CD4-positive, alpha-beta T cell treated with Interleukin-21 for 1 hour (primary cell): ENCODE data around the gene MRPL40.
A peak's percentile ranks its signal among the peaks of the same experiment; 100 is the strongest.
"Not testable (repeated sequence)": the region's sequence is repeated elsewhere in the genome, so short reads cannot be mapped to it uniquely, and the experiment has no call there.

ENCODE experiments used
- DNase-seq: peaks from one replicate; pipeline ENCODE4 v3.0.0-alpha.2; 2020

Gene MRPL40

GRCh38 chr22:19442166-19442565 is 9.8 kb downstream of the MRPL40 start:
- DNase-seq: no peak

- no peak for DNase-seq
These were observed 11.3 kb downstream of the MRPL40 start for GRCh38 chr22:19443544-19444211.

- DNase-seq: not testable (repeated sequence)
These were observed 13.1 kb downstream of the MRPL40 start for GRCh38 chr22:19445279-19445982.

GRCh38 chr22:19446603-19447329 is 14.4 kb downstream of the MRPL40 start:
- no peak for DNase-seq

- DNase-seq: peak; percentile 96
These were observed 15.2 kb downstream of the MRPL40 start, which contains the start of gene C22orf39 for GRCh38 chr22:19447330-19448075. TSS of gene C22orf39 (minus strand) at chr22:19447711. CDS start at chr22:19447688, 23 bp downstream.

GRCh38 chr22:19448076-19448607 is 15.8 kb downstream of the MRPL40 start:
- DNase-seq: no peak

- no peak for DNase-seq
These were observed 16.5 kb downstream of the MRPL40 start for GRCh38 chr22:19448739-19449421.

GRCh38 chr22:19449422-19449767 is 17.1 kb downstream of the MRPL40 start:
- no peak for DNase-seq

- no peak for DNase-seq
These were observed 18.2 kb downstream of the MRPL40 start for GRCh38 chr22:19450363-19451175.

- no peak for DNase-seq
These were observed 19.2 kb downstream of the MRPL40 start for GRCh38 chr22:19451570-19451969.

- DNase-seq: no peak
These were observed 21.4 kb downstream of the MRPL40 start for GRCh38 chr22:19453718-19454117.

GRCh38 chr22:19454156-19454555 is 21.8 kb downstream of the MRPL40 start:
- no peak for DNase-seq

- no peak for DNase-seq
These were observed 22.7 kb downstream of the MRPL40 start for GRCh38 chr22:19455033-19455432.

- no peak for DNase-seq
These were observed 23.4 kb downstream of the MRPL40 start for GRCh38 chr22:19455585-19456370.

GRCh38 chr22:19456541-19456940 is 24.2 kb downstream of the MRPL40 start:
- DNase-seq: no peak

GRCh38 chr22:19457828-19458428 is 25.6 kb downstream of the MRPL40 start:
- DNase-seq: no peak

- no peak for DNase-seq
These were observed 27.7 kb downstream of the MRPL40 start for GRCh38 chr22:19460036-19460435.

- no peak for DNase-seq
These were observed 29.2 kb downstream of the MRPL40 start for GRCh38 chr22:19461506-19461905.

- no peak for DNase-seq
These were observed 30.7 kb downstream of the MRPL40 start for GRCh38 chr22:19463008-19463407.
